Activated B cell treated with CpG ODN at 0.5 μM for 24 hours (primary cell): ENCODE data around the gene ROM1. TPM values are rescaled to one million over a fixed set of nuclear protein-coding genes. Genes with fewer than 3 reads are reported as not detected.

Experiments used
- ATAC-seq: fragments of 200-7000 bp; cut with Tn5 transposase; one replicate; pipeline ENCODE4 v1.10.0; 2021; ENCODE audit warnings: low read depth, mild to moderate bottlenecking, moderate library complexity
- CTCF ChIA-PET: fragments of 350-600 bp; sonication (Branson Sonifier 250); formaldehyde crosslinking; loops from one replicate; lab custom pipeline; 2021; ENCODE audit warnings: antibody characterized with exemption; lab: Charles Lee
- POLR2A ChIA-PET: fragments of 350-600 bp; sonication (Branson Sonifier 250); formaldehyde crosslinking; loops from one replicate; lab custom pipeline; 2021; ENCODE audit warnings: antibody characterized with exemption; lab: Charles Lee
- DNase-seq: peaks from one replicate; pipeline ENCODE4 v3.0.0; 2022
- H3K27ac Mint-ChIP-seq: one replicate; pipeline ENCODE4 v1.8.0; 2020; ENCODE audit warnings: mixed read lengths
- H3K27me3 Mint-ChIP-seq: one replicate; pipeline ENCODE4 v1.8.0; 2021; ENCODE audit warnings: mixed read lengths
- H3K36me3 Mint-ChIP-seq: one replicate; pipeline ENCODE4 v1.8.0; 2021; ENCODE audit warnings: low read depth, mixed read lengths
- H3K4me1 Mint-ChIP-seq: one replicate; pipeline ENCODE4 v1.8.0; 2021; ENCODE audit warnings: mixed read lengths
- H3K4me3 Mint-ChIP-seq: one replicate; pipeline ENCODE4 v1.8.0; 2020; ENCODE audit warnings: mild to moderate bottlenecking, mixed read lengths
- H3K9me3 Mint-ChIP-seq: one replicate; pipeline ENCODE4 v1.8.0; 2020; ENCODE audit warnings: mixed read lengths
- intact Hi-C: fragments of 100-400 bp; cut with micrococcal nuclease; formaldehyde crosslinking; loops from one replicate; pipeline ENCODE4 v1.15.1; 2024
- total RNA-seq: library from RNA; stranded (reverse); gene quantifications from 2 replicates; pipeline ENCODE4 v1.2.3, GENCODE V29; 2022
- TF ChIP-seq, protein P1 (sequence below): fragments of 200-600 bp; IDR thresholded peaks from one replicate; pipeline ENCODE4 v1.8.0; 2022; ENCODE audit warnings: antibody characterized with exemption, mild to moderate bottlenecking

ROM1 gene
- total RNA-seq, 1 donor from 2014 or later, result 0.89 TPM

DNA sequence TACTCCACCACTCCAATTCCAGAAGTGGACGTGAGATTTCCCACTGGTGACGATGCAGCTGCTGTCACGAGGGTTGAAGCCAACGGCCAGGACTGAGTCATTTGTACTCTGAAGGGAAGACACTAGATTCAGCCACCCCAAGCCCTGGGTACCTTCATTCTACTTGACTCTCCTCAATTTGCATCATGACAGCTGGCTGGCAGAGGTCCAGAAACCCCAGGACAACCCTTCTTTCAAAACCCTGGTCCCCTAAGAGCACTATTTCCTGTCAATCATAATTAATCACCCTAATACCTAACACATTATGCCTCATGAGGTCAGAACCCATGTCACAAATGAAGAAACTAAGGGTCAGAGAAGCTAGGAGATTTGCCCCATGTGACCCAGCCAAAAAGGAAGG is 5.3 kb upstream of the ROM1 start:
- Mint-ChIP-seq H3K4me1 (peaks cover 36% of the 10 kb centered on the region), H3K9me3 (no peaks in the 10 kb centered on the region), H3K4me3 (no peak overlapping the region), H3K36me3 (peaks cover 61% of the 10 kb centered on the region), H3K27ac (peak overlapping the region; percentile 41), H3K27me3 (no peaks in the 10 kb centered on the region)
- ATAC-seq, result no peak
- no peak for DNase-seq
- intact Hi-C loops, result no loop called here
- ChIA-PET CTCF (no interaction called here), POLR2A (interaction anchor here (0.5 to 1.8 kb wide), 7 partner anchors 8 to 234 kb away, joined by 3 to 5 read pairs (median 3); partner anchors contain the start of genes C11orf98, CSKMT, INTS5 and TUT1)
- TF ChIP-seq, protein P1, sequence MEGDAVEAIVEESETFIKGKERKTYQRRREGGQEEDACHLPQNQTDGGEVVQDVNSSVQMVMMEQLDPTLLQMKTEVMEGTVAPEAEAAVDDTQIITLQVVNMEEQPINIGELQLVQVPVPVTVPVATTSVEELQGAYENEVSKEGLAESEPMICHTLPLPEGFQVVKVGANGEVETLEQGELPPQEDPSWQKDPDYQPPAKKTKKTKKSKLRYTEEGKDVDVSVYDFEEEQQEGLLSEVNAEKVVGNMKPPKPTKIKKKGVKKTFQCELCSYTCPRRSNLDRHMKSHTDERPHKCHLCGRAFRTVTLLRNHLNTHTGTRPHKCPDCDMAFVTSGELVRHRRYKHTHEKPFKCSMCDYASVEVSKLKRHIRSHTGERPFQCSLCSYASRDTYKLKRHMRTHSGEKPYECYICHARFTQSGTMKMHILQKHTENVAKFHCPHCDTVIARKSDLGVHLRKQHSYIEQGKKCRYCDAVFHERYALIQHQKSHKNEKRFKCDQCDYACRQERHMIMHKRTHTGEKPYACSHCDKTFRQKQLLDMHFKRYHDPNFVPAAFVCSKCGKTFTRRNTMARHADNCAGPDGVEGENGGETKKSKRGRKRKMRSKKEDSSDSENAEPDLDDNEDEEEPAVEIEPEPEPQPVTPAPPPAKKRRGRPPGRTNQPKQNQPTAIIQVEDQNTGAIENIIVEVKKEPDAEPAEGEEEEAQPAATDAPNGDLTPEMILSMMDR, result no peak

DNA sequence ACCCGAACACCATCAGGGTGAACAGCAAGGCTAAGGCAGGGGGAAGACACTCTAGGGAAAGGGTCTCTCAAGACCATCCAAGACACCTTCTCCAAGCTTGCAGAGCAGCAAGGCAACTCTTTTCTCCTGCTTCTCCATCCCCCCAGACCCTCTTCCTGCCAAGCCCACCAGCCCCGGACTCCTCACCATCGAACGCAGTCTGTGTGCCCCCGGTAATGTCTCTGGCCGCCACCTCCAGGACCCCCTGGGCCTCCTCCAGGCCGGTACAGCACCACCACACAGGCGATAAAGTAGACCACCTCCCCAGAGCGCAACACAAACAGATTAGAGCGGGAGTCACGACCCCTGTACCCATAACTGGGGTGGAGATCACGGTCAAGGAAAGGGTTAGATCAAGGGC is 4.3 kb upstream of the ROM1 start:
- peaks cover 31% of the 10 kb centered on the region for H3K4me1 Mint-ChIP-seq
- no peaks in the 10 kb centered on the region for H3K27me3 Mint-ChIP-seq
- H3K9me3 Mint-ChIP-seq, result no peaks in the 10 kb centered on the region
- H3K36me3 Mint-ChIP-seq, result peaks cover 55% of the 10 kb centered on the region
- POLR2A ChIA-PET, result interaction anchor here (0.9 to 5.5 kb wide), 5 partner anchors 9 to 44 kb away, joined by 3 to 63 read pairs (median 5); partner anchors contain the start of genes B3GAT3, INTS5 and TUT1
- no peak for ATAC-seq
- no peak overlapping the region for H3K27ac Mint-ChIP-seq
- no peak overlapping the region for H3K4me3 Mint-ChIP-seq
- TF ChIP-seq, protein P1, result no peak
- CTCF ChIA-PET, result interaction anchor here (1.1 to 1.3 kb wide), 2 partner anchors 17 to 184 kb away, joined by 3 to 4 read pairs; partner anchors contain the start of gene TUT1
- DNase-seq, result no peak
- intact Hi-C loops, result no loop called here

DNA sequence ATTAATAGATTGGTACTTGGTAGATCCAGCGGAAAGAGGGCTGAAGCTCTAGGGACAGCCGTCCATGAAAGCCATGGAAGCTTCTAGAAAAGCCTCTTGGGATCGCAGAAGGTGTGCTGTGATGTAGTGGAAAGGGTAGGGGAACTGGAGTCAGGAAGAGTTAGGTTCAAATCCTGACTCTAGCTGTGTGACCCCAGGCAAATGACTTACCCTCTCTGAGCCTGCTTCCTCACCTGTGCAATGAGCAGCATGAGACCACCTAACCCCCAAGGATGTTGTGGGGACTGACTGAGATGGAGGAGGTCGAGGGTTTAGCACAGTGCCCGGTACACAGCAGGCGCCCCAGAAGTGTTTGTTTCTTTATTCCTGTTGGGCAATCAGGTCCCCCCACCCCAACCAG is 2.7 kb upstream of the ROM1 start:
- H3K4me3 Mint-ChIP-seq, result peak overlapping the region; percentile 93
- DNase-seq (no peak), ATAC-seq (no peak)
- CTCF ChIA-PET, result interaction anchor here (2.2 kb wide), 1 partner anchor 186 kb away, joined by 6 read pairs; no protein-coding TSS in a partner anchor
- H3K9me3 Mint-ChIP-seq, result no peaks in the 10 kb centered on the region
- H3K4me1 Mint-ChIP-seq, result peaks cover 31% of the 10 kb centered on the region
- peaks cover 54% of the 10 kb centered on the region for H3K36me3 Mint-ChIP-seq
- POLR2A ChIA-PET, result interaction anchor here (0.5 to 5.8 kb wide), 11 partner anchors 7 to 208 kb away, joined by 3 to 63 read pairs (median 5); partner anchors contain the start of genes B3GAT3, C11orf98, CSKMT and EEF1G
- no peaks in the 10 kb centered on the region for H3K27me3 Mint-ChIP-seq
- TF ChIP-seq, protein P1, result no peak
- H3K27ac Mint-ChIP-seq, result peak overlapping the region; percentile 46
- intact Hi-C loops, result loop anchor here (5.0 kb wide), 1 partner anchor 232 kb away; no protein-coding TSS in a partner anchor

DNA sequence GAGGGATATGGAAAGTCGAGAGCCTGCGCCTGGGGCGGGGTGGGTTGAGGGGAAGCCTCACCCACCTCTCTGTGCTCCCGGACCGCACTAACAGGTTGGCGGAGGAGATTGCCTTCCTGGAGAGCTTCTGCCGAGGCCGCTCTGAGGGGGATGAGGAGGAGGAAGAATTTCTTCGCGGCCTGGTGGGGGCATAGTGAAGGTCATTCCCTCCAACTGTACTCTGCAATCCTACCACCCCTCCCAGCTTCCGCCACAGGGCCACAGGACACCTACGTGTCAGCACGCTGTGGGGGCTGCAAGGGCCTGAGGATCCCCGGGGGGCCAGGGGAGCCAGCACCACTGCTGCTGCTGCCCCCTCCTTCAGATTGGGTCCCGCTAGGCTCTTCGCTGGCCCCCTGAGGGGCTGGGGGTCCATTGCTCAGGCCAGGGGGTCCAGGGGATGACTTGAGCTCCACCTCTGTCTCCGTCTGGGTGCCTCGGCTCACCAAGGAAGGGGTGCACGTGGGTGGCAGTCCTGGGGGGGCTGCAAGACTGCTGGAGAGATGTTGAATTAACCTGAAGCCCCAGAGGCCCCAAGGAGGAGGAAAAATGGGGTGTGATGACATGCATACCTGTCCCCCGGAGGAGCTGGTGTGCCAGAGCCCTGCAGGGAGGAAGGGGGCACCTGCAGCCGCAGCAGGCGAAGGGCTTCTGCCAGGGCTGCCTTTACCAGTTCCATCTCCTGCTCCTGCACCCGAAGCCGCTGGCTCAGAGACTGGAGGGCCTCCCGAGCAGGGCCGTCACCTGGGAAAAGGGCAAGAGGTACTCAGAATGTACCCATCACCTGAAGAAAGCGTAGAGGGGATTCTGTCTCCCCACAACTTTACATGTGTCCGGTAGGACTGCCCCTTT is 2.0 kb upstream of the ROM1 start:
- Mint-ChIP-seq H3K9me3 (no peaks in the 10 kb centered on the region), H3K27me3 (no peaks in the 10 kb centered on the region), H3K36me3 (peaks cover 49% of the 10 kb centered on the region), H3K4me1 (peaks cover 31% of the 10 kb centered on the region), H3K4me3 (peak overlapping the region; percentile 93), H3K27ac (peak overlapping the region; percentile 95)
- intact Hi-C loops, result loop anchor here (5.0 kb wide), 1 partner anchor 231 kb away; no protein-coding TSS in a partner anchor
- POLR2A ChIA-PET, result interaction anchor here (0.5 to 5.8 kb wide), 20 partner anchors 8 to 230 kb away, joined by 3 to 63 read pairs (median 8); partner anchors contain the start of genes AHNAK, B3GAT3, C11orf98 and CSKMT
- TF ChIP-seq, protein P1, result no peak
- no peak for DNase-seq
- CTCF ChIA-PET, result interaction anchor here (0.6 to 2.2 kb wide), 6 partner anchors 10 to 814 kb away, joined by 3 to 20 read pairs (median 6); partner anchors contain the start of genes B3GAT3, C11orf98, CSKMT and MTA2
- ATAC-seq, result no peak
